ENCODE results near the gene TK1. TPM values are rescaled to one million over a fixed set of nuclear protein-coding genes. Genes with fewer than 3 reads are reported as not detected.

The TK1 gene
- total RNA-seq, 1 experiment from 2014 or later: 89.7 TPM

DNA sequence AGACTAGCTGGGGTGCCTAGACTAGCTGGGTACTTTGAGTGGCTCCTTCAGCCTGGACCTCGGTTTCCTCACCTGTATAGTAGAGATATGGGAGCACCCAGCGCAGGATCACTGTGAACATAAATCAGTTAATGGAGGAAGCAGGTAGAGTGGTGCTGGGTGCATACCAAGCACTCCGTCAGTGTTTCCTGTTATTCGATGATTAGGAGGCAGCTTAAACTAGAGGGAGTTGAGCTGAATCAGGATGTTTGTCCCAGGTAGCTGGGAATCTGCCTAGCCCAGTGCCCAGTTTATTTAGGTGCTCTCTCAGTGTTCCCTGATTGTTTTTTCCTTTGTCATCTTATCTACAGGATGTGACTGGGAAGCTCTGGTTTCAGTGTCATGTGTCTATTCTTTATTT, 36.2 kb upstream of the TK1 start:
- no peak for DNase-seq
- TF ChIP-seq, protein P1, sequence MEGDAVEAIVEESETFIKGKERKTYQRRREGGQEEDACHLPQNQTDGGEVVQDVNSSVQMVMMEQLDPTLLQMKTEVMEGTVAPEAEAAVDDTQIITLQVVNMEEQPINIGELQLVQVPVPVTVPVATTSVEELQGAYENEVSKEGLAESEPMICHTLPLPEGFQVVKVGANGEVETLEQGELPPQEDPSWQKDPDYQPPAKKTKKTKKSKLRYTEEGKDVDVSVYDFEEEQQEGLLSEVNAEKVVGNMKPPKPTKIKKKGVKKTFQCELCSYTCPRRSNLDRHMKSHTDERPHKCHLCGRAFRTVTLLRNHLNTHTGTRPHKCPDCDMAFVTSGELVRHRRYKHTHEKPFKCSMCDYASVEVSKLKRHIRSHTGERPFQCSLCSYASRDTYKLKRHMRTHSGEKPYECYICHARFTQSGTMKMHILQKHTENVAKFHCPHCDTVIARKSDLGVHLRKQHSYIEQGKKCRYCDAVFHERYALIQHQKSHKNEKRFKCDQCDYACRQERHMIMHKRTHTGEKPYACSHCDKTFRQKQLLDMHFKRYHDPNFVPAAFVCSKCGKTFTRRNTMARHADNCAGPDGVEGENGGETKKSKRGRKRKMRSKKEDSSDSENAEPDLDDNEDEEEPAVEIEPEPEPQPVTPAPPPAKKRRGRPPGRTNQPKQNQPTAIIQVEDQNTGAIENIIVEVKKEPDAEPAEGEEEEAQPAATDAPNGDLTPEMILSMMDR (IDR thresholded peaks at IDR 0.05; ENCODE audit: unreplicated experiment): no peak
- no TSS peak for BruUV-seq (replicated peaks)
- intact Hi-C loops (cut with micrococcal nuclease; ENCODE audit: unreplicated experiment): no loop called here
- no peak overlapping the region for H3K4me3 Mint-ChIP-seq (ENCODE audit: low read depth, unreplicated experiment)
- H3K9me3 Mint-ChIP-seq (ENCODE audit: low read depth, unreplicated experiment): no peaks in the 10 kb centered on the region
- no peaks in the 10 kb centered on the region for H3K4me1 Mint-ChIP-seq (ENCODE audit: low read depth, unreplicated experiment)
- no peak overlapping the region for H3K27ac Mint-ChIP-seq (ENCODE audit: unreplicated experiment)
- no peaks in the 10 kb centered on the region for H3K27me3 Mint-ChIP-seq (ENCODE audit: unreplicated experiment)
- CTCF ChIA-PET: no interaction called here
- H3K36me3 Mint-ChIP-seq (ENCODE audit: insufficient read depth, unreplicated experiment): peaks cover 35% of the 10 kb centered on the region

DNA sequence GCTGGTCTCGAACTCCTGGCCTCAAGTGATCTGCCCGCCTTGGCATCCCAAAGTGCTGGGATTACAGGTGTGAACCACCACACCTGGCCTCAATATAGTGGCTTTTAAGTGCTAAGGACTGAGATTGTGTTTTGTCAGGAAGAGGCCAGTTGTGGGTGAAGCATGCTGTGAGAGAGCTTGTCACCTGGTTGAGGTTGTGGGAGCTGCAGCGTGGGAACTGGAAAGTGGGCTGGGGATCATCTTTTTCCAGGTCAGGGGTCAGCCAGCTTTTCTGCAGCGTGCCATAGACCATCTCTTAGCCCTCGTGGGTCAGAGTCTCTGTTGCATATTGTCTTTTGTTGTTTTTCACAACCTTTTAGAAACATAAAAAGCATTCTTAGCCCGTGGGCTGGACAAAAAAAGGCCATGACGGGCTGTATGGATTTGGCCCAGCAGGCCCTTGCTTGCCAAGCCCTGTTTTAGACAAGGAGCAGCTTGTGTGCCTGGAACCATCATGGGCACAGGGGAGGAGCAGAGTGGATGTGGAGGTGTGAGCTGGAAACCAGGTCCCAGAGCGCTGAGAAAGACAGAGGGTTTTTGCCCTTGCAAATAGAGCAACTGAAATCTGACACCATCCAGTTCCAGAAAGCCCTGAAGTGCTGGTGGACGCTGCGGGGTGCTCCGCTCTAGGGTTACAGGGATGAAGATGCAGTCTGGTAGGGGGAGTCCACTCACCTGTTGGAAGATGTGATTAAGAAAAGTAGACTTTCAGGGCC, 32.7 kb upstream of the TK1 start:
- intact Hi-C loops (cut with micrococcal nuclease; ENCODE audit: unreplicated experiment): no loop called here
- Mint-ChIP-seq H3K36me3 (ENCODE audit: insufficient read depth, unreplicated experiment) (peaks cover 50% of the 10 kb centered on the region), H3K27me3 (ENCODE audit: unreplicated experiment) (no peaks in the 10 kb centered on the region), H3K4me1 (ENCODE audit: low read depth, unreplicated experiment) (no peaks in the 10 kb centered on the region), H3K9me3 (ENCODE audit: low read depth, unreplicated experiment) (no peaks in the 10 kb centered on the region), H3K4me3 (ENCODE audit: low read depth, unreplicated experiment) (no peak overlapping the region), H3K27ac (ENCODE audit: unreplicated experiment) (no peak overlapping the region)
- TF ChIP-seq, protein P1 (IDR thresholded peaks at IDR 0.05; ENCODE audit: unreplicated experiment): no peak
- no TSS peak for BruUV-seq (replicated peaks)
- DNase-seq: no peak
- CTCF ChIA-PET: no interaction called here

DNA sequence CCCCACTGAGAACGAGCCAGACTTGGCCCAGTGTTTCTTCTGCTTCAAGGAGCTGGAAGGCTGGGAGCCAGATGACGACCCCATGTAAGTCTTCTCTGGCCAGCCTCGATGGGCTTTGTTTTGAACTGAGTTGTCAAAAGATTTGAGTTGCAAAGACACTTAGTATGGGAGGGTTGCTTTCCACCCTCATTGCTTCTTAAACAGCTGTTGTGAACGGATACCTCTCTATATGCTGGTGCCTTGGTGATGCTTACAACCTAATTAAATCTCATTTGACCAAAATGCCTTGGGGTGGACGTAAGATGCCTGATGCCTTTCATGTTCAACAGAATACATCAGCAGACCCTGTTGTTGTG, 27.8 kb upstream of the TK1 start:
- Mint-ChIP-seq H3K9me3 (ENCODE audit: low read depth, unreplicated experiment) (no peaks in the 10 kb centered on the region), H3K4me3 (ENCODE audit: low read depth, unreplicated experiment) (peak overlapping the region; percentile 82), H3K27ac (ENCODE audit: unreplicated experiment) (peak overlapping the region; percentile 47), H3K4me1 (ENCODE audit: low read depth, unreplicated experiment) (no peaks in the 10 kb centered on the region), H3K27me3 (ENCODE audit: unreplicated experiment) (no peaks in the 10 kb centered on the region), H3K36me3 (ENCODE audit: insufficient read depth, unreplicated experiment) (peaks cover 41% of the 10 kb centered on the region)
- TF ChIP-seq, protein P1 (IDR thresholded peaks at IDR 0.05; ENCODE audit: unreplicated experiment): no peak
- BruUV-seq (replicated peaks): TSS peak; percentile 74
- no peak for DNase-seq
- intact Hi-C loops (cut with micrococcal nuclease; ENCODE audit: unreplicated experiment): no loop called here
- CTCF ChIA-PET: interaction anchor here (0.6 to 0.7 kb wide), 2 partner anchors 21 to 73 kb away, joined by 3 to 4 read pairs; no protein-coding TSS in a partner anchor

DNA sequence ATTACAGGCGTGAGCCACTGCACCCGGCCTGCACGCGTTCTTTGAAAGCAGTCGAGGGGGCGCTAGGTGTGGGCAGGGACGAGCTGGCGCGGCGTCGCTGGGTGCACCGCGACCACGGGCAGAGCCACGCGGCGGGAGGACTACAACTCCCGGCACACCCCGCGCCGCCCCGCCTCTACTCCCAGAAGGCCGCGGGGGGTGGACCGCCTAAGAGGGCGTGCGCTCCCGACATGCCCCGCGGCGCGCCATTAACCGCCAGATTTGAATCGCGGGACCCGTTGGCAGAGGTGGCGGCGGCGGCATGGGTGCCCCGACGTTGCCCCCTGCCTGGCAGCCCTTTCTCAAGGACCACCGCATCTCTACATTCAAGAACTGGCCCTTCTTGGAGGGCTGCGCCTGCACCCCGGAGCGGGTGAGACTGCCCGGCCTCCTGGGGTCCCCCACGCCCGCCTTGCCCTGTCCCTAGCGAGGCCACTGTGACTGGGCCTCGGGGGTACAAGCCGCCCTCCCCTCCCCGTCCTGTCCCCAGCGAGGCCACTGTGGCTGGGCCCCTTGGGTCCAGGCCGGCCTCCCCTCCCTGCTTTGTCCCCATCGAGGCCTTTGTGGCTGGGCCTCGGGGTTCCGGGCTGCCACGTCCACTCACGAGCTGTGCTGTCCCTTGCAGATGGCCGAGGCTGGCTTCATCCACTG, 27.3 kb upstream of the TK1 start, which contains the start of gene BIRC5:
Gene BIRC5 (plus strand): TSS at position 238 of the 690 bp plus-strand sequence. CDS start 64 bp downstream, at position 302.
- Mint-ChIP-seq H3K9me3 (ENCODE audit: low read depth, unreplicated experiment) (no peaks in the 10 kb centered on the region), H3K36me3 (ENCODE audit: insufficient read depth, unreplicated experiment) (peaks cover 36% of the 10 kb centered on the region), H3K4me3 (ENCODE audit: low read depth, unreplicated experiment) (peak within 1 kb of the TSS; percentile 82), H3K27ac (ENCODE audit: unreplicated experiment) (peak within 1 kb of the TSS; percentile 47), H3K4me1 (ENCODE audit: low read depth, unreplicated experiment) (no peaks in the 10 kb centered on the region), H3K27me3 (ENCODE audit: unreplicated experiment) (no peaks in the 10 kb centered on the region)
- DNase-seq: peak; percentile 95
- CTCF ChIA-PET: interaction anchor here (0.7 kb wide), 1 partner anchor 72 kb away, joined by 3 read pairs; no protein-coding TSS in a partner anchor
- TF ChIP-seq, protein P1 (IDR thresholded peaks at IDR 0.05; ENCODE audit: unreplicated experiment): no peak
- intact Hi-C loops (cut with micrococcal nuclease; ENCODE audit: unreplicated experiment): no loop called here
- BruUV-seq (replicated peaks): no TSS peak
